Fibroblast of lung (primary cell): Measurements from ENCODE around the gene NPFFR1. TPM values are rescaled to one million over a fixed set of nuclear protein-coding genes. Genes with fewer than 3 reads are reported as not detected.

ENCODE experiments used
- DNase-seq, 2 donors: peaks; one replicate each; pipeline versions ENCODE4 v3.0.0 to v3.0.0-alpha.2; 2010; ENCODE audit warnings: low read depth in 2 of 2
- H2AFZ ChIP-seq: 2 replicates; pipeline ENCODE4 v1.5.1; 2012; ENCODE audit warnings: low read length, control low read depth, inconsistent platforms
- H3K27ac ChIP-seq: 2 replicates; pipeline ENCODE4 v1.5.1; 2011; ENCODE audit warnings: low read length, control low read depth; ENCODE audit not compliant: insufficient read depth
- H3K27me3 ChIP-seq: 2 replicates; pipeline ENCODE4 v1.5.1; 2011; ENCODE audit warnings: mild to moderate bottlenecking, low read length; ENCODE audit not compliant: control insufficient read depth, insufficient read depth
- H3K36me3 ChIP-seq: 2 replicates; pipeline ENCODE4 v1.5.1; 2011; ENCODE audit warnings: low read length; ENCODE audit not compliant: control insufficient read depth, insufficient read depth
- H3K4me1 ChIP-seq: 2 replicates; pipeline ENCODE4 v1.5.1; 2011; ENCODE audit warnings: low read length; ENCODE audit not compliant: control insufficient read depth, insufficient read depth; ENCODE audit errors: extremely low read depth
- H3K4me2 ChIP-seq: 2 replicates; pipeline ENCODE4 v1.5.1; 2011; ENCODE audit warnings: low read length, control low read depth; ENCODE audit not compliant: insufficient read depth; ENCODE audit errors: extremely low read depth
- H3K4me3 ChIP-seq, 4 experiments: fragments of 200-600 bp in 1 of 4; sonication (generic) in 1 of 4; replicated peaks in 1 of 4; 2 replicates each; pipeline ENCODE4 v1.5.1; 2011 to 2016; ENCODE audit warnings: low read length in 4 of 4, low read depth in 3 of 4, mild to moderate bottlenecking in 3 of 4, control low read depth in 2 of 4, inconsistent platforms in 1 of 4, mixed read lengths in 1 of 4; ENCODE audit not compliant: insufficient read depth in 1 of 4; ENCODE audit errors: control extremely low read depth in 1 of 4
- H3K79me2 ChIP-seq: 2 replicates; pipeline ENCODE4 v1.5.1; 2012; ENCODE audit warnings: mild to moderate bottlenecking, low read length, inconsistent platforms; ENCODE audit not compliant: control insufficient read depth, insufficient read depth
- H3K9ac ChIP-seq: 2 replicates; pipeline ENCODE4 v1.5.1; 2011; ENCODE audit warnings: mild to moderate bottlenecking, low read length, control low read depth; ENCODE audit not compliant: insufficient read depth
- H3K9me3 ChIP-seq: 2 replicates; pipeline ENCODE4 v1.5.1; 2012; ENCODE audit warnings: low read depth, low read length; ENCODE audit not compliant: control insufficient read depth, insufficient read depth
- H4K20me1 ChIP-seq: 2 replicates; pipeline ENCODE4 v1.5.1; 2011; ENCODE audit warnings: low read length; ENCODE audit not compliant: control insufficient read depth, insufficient read depth; ENCODE audit errors: extremely low read depth
- EZH2 ChIP-seq: IDR thresholded peaks from 2 replicates; pipeline ENCODE4 v1.5.1; 2012; ENCODE audit warnings: low read length, control low read depth, mild to moderate bottlenecking; ENCODE audit errors: missing control alignments
- polyA minus RNA-seq: library from RNA; depleted of rRNA, polyadenylated mRNA; stranded (reverse); fragments of >200 nt; gene quantifications from 2 replicates; pipeline ENCODE4 v1.2.3, GENCODE V29; 2011; ENCODE audit warnings: low replicate concordance
- polyA plus RNA-seq, 2 donors: library from polyadenylated mRNA; depleted of rRNA in 1 of 2; stranded (reverse) in 1 of 2; unstranded in 1 of 2; fragments of >200 nt; gene quantifications; 2 replicates each; pipeline ENCODE4 v1.2.1, GENCODE V29; 2011 to 2012; ENCODE audit warnings: missing spikeins in 1 of 2
- total RNA-seq: library from RNA; depleted of rRNA; stranded (reverse); fragments of >200 nt; gene quantifications from 2 replicates; pipeline ENCODE4 v1.2.1, GENCODE V29; 2014
- TF ChIP-seq, protein P1 (sequence below), 2 donors: IDR thresholded peaks in 1 of 2; conservative IDR thresholded peaks in 1 of 2; 1 replicate in 1 of 2; 2 replicates in 1 of 2; pipeline ENCODE4 v1.5.1; 2011 to 2012; ENCODE audit warnings: low read length in 2 of 2, control low read depth in 1 of 2, inconsistent platforms in 1 of 2, low read depth in 1 of 2, mild to moderate bottlenecking in 1 of 2

Gene NPFFR1, protein sequence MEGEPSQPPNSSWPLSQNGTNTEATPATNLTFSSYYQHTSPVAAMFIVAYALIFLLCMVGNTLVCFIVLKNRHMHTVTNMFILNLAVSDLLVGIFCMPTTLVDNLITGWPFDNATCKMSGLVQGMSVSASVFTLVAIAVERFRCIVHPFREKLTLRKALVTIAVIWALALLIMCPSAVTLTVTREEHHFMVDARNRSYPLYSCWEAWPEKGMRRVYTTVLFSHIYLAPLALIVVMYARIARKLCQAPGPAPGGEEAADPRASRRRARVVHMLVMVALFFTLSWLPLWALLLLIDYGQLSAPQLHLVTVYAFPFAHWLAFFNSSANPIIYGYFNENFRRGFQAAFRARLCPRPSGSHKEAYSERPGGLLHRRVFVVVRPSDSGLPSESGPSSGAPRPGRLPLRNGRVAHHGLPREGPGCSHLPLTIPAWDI
- total RNA-seq = under 0.01 TPM in 1 of 2 replicates, not detected in the other
- not detected in 2 replicates for polyA plus RNA-seq
- polyA plus RNA-seq (2012) = not detected in 2 replicates
- polyA minus RNA-seq = not detected in 2 replicates

DNA sequence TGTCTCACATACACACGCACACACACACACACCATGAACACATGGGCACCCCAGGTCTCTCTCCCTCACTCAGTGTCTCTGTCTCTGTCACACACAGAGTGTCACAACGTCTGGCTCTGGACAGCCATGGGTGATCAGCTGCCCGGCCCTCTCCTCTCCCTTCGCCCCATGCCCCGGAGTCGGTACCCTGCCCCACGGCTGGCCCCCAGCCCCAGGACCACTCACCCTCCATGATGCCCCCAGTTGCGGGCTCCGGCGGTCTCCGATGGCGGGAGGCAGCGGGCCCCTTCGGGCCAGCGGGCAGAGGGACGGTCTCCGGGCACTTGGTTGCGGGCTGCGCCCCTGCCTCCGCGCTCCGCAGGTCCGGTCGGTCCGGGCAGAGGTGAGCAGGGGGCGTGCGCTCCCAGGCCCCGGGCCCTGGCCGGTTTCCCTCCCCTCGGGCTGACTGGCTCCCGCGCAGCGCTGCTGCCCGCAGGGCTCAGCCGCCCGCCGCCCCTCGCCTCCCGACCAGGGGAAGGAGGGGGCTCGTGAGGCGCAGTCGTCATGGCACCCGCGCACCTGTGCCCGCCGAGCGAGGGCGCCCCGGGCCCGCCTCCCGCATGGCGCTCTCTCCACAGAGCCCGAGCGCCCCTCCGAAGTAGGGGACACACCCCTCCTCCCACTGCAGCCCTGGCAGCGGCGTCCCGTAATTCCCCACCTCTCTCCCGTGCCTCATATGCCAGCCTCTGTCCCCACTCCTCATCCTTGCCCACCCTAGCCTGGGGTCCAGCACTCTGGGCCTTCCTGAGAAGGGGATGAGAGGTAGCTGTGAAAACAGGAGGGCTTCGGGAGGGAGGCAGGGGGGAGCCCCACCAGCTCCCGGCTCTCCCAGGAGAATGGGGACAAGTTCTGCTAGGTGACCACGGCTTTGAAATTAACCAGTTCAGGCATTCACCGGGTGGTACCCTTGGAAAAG lies at the start of gene NPFFR1:
TSS of gene NPFFR1 (minus strand) at position 560 of the 955 bp plus-strand sequence. CDS start at position 232, 328 bp downstream.
- Histone ChIP-seq H3K9me3 (no peaks in the 10 kb centered on the region), H3K79me2 (no peaks in the 10 kb centered on the region), H3K9ac (no peak within 1 kb of the TSS), H2AFZ (no peak within 1 kb of the TSS), H3K27ac (no peak within 1 kb of the TSS), H3K4me3 (peak within 1 kb of the TSS in 2 of 4 experiments; percentile 6 to 22), H4K20me1 (no peaks in the 10 kb centered on the region), H3K27me3 (peaks cover 44% of the 10 kb centered on the region), H3K4me2 (peak within 1 kb of the TSS; percentile 11), H3K36me3 (no peaks in the 10 kb centered on the region), H3K4me1 (no peaks in the 10 kb centered on the region)
- DNase-seq = no peak
- peak; percentile 67 for TF ChIP-seq EZH2
- TF ChIP-seq, protein P1, sequence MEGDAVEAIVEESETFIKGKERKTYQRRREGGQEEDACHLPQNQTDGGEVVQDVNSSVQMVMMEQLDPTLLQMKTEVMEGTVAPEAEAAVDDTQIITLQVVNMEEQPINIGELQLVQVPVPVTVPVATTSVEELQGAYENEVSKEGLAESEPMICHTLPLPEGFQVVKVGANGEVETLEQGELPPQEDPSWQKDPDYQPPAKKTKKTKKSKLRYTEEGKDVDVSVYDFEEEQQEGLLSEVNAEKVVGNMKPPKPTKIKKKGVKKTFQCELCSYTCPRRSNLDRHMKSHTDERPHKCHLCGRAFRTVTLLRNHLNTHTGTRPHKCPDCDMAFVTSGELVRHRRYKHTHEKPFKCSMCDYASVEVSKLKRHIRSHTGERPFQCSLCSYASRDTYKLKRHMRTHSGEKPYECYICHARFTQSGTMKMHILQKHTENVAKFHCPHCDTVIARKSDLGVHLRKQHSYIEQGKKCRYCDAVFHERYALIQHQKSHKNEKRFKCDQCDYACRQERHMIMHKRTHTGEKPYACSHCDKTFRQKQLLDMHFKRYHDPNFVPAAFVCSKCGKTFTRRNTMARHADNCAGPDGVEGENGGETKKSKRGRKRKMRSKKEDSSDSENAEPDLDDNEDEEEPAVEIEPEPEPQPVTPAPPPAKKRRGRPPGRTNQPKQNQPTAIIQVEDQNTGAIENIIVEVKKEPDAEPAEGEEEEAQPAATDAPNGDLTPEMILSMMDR (conservative IDR thresholded peaks at IDR 0.05 in 1 of 2, IDR thresholded peaks at IDR 0.05 in 1 of 2; ENCODE audit: low read depth in 1 of 2, low read length in 2 of 2) = no peak

DNA sequence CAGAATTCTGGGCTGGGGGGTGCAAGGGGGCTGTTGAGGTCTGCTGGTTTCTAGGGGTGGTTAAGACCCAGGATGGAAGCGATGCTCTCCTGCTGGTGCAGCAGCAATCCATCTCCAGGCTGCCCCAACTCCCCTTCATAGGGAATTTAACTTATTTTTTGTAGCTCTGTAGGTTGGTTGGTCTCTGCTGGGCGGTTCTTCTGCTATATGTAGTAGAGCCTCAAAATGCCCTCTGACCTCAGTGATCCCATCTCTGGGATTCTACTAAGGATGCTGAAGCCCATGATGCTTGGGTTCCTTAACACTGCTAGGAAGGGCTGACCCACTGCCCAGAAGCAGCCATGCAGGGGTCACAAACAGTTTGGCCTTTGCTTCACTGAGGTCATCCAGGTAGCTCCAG lies 49.5 kb upstream of the NPFFR1 start:
- no peak overlapping the region for H3K9ac ChIP-seq
- H3K4me2 ChIP-seq = no peak overlapping the region
- no peaks in the 10 kb centered on the region for H4K20me1 ChIP-seq
- H3K27ac ChIP-seq = no peak overlapping the region
- TF ChIP-seq, protein P1 (conservative IDR thresholded peaks at IDR 0.05 in 1 of 2, IDR thresholded peaks at IDR 0.05 in 1 of 2; ENCODE audit: low read depth in 1 of 2, low read length in 2 of 2) = no peak
- no peak for TF ChIP-seq EZH2
- peaks cover 8% of the 10 kb centered on the region for H3K4me1 ChIP-seq
- DNase-seq = no peak
- no peak overlapping the region for H2AFZ ChIP-seq
- H3K36me3 ChIP-seq = no peaks in the 10 kb centered on the region
- H3K9me3 ChIP-seq = no peaks in the 10 kb centered on the region
- no peak overlapping the region for H3K4me3 ChIP-seq
- no peaks in the 10 kb centered on the region for H3K79me2 ChIP-seq
- no peaks in the 10 kb centered on the region for H3K27me3 ChIP-seq
